ENCODE results near the gene NTS.

DNA sequence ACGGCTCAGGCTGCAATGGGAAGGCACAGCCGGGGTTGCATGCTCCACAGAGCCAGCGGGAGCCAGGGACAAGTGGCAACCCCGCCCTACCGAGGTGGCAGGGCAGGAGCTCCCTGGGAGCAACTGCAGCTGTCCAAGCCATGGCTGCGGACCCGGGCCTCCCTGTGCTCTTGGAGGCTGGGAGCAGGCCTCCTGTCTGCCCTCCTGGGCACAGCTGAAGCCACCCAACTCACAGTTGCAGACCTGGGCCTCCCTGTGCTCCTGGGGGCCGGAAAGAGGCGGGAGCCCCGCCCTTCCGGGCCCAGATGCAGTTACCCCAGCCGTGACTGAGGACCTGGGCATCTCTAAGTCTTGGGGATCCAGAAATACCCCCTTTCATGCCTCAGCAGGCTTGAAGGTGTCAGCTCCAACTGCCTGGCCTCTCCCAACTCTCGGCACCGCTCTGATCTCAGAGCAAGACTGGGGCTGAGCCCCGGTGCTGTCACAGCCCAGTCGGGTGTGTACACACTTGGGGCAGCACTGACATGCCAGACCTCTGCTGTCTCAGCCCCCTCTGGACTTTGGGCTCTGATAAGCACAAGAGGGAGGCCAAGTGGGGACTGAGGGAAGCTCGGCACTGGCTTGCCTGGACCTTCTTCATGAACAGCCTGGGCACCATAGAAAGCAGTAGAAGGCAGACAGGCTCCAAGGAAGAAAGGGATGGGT, 30.3 kb upstream of the NTS start:
- TF ChIP-seq, protein P1, sequence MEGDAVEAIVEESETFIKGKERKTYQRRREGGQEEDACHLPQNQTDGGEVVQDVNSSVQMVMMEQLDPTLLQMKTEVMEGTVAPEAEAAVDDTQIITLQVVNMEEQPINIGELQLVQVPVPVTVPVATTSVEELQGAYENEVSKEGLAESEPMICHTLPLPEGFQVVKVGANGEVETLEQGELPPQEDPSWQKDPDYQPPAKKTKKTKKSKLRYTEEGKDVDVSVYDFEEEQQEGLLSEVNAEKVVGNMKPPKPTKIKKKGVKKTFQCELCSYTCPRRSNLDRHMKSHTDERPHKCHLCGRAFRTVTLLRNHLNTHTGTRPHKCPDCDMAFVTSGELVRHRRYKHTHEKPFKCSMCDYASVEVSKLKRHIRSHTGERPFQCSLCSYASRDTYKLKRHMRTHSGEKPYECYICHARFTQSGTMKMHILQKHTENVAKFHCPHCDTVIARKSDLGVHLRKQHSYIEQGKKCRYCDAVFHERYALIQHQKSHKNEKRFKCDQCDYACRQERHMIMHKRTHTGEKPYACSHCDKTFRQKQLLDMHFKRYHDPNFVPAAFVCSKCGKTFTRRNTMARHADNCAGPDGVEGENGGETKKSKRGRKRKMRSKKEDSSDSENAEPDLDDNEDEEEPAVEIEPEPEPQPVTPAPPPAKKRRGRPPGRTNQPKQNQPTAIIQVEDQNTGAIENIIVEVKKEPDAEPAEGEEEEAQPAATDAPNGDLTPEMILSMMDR (IDR thresholded peaks at IDR 0.05; ENCODE audit: low read depth, low read length, missing input control) = no peak
- TF ChIP-seq TAF1 (conservative IDR thresholded peaks at IDR 0.05) (no peak), YY1 (IDR thresholded peaks at IDR 0.05) (no peak), GABPA (IDR thresholded peaks at IDR 0.05 in 1 of 2, conservative IDR thresholded peaks at IDR 0.05 in 1 of 2) (no peak), FOXA1 (IDR thresholded peaks at IDR 0.05) (no peak), RAD21 (IDR thresholded peaks at IDR 0.05) (no peak), NR2F2 (IDR thresholded peaks at IDR 0.05) (no peak), EGR1 (IDR thresholded peaks at IDR 0.05; ENCODE audit: low read depth in 2 of 2) (no peak), SP1 (IDR thresholded peaks at IDR 0.05) (no peak), HNF4G (IDR thresholded peaks at IDR 0.05) (no peak), JUND (IDR thresholded peaks at IDR 0.05) (no peak)
- TF ChIP-seq, protein P2, sequence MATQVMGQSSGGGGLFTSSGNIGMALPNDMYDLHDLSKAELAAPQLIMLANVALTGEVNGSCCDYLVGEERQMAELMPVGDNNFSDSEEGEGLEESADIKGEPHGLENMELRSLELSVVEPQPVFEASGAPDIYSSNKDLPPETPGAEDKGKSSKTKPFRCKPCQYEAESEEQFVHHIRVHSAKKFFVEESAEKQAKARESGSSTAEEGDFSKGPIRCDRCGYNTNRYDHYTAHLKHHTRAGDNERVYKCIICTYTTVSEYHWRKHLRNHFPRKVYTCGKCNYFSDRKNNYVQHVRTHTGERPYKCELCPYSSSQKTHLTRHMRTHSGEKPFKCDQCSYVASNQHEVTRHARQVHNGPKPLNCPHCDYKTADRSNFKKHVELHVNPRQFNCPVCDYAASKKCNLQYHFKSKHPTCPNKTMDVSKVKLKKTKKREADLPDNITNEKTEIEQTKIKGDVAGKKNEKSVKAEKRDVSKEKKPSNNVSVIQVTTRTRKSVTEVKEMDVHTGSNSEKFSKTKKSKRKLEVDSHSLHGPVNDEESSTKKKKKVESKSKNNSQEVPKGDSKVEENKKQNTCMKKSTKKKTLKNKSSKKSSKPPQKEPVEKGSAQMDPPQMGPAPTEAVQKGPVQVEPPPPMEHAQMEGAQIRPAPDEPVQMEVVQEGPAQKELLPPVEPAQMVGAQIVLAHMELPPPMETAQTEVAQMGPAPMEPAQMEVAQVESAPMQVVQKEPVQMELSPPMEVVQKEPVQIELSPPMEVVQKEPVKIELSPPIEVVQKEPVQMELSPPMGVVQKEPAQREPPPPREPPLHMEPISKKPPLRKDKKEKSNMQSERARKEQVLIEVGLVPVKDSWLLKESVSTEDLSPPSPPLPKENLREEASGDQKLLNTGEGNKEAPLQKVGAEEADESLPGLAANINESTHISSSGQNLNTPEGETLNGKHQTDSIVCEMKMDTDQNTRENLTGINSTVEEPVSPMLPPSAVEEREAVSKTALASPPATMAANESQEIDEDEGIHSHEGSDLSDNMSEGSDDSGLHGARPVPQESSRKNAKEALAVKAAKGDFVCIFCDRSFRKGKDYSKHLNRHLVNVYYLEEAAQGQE (IDR thresholded peaks at IDR 0.05) = no peak
- TF ChIP-seq, protein P3, sequence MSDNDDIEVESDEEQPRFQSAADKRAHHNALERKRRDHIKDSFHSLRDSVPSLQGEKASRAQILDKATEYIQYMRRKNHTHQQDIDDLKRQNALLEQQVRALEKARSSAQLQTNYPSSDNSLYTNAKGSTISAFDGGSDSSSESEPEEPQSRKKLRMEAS (IDR thresholded peaks at IDR 0.05) = no peak
- TF ChIP-seq, protein P4, sequence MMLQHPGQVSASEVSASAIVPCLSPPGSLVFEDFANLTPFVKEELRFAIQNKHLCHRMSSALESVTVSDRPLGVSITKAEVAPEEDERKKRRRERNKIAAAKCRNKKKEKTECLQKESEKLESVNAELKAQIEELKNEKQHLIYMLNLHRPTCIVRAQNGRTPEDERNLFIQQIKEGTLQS (IDR thresholded peaks at IDR 0.05) = no peak

All from liver (tissue), 3 donors.